H1 (cell line): ENCODE data around the gene JAKMIP2.

ENCODE experiments used
- CHD2 ChIP-seq: IDR thresholded peaks from 2 replicates; pipeline ENCODE4 v1.6.1; 2012; ENCODE audit warnings: low read length, improper control_type of control experiment
- EGR1 ChIP-seq: IDR thresholded peaks from 2 replicates; pipeline ENCODE4 v1.6.1; 2011; ENCODE audit warnings: low read depth, low read length, borderline replicate concordance
- EP300 ChIP-seq, 2 experiments: IDR thresholded peaks; 1 replicate in 1 of 2; 2 replicates in 1 of 2; pipeline ENCODE4 v1.6.1; 2011 to 2012; ENCODE audit warnings: low read depth in 2 of 2, low read length in 2 of 2, mild to moderate bottlenecking in 2 of 2, borderline replicate concordance in 1 of 2, inconsistent platforms in 1 of 2, moderate library complexity in 1 of 2
- POLR2A ChIP-seq, 2 experiments: IDR thresholded peaks; 1 replicate in 1 of 2; 2 replicates in 1 of 2; pipeline ENCODE4 v1.6.1; 2011; ENCODE audit warnings: low read depth in 2 of 2, low read length in 2 of 2, mild to moderate bottlenecking in 2 of 2; ENCODE audit errors: control extremely low read depth in 1 of 2
- SAP30 ChIP-seq: fragments of 300-600 bp; sonication (generic); IDR thresholded peaks from 2 replicates; pipeline ENCODE4 v1.7.1; 2012; ENCODE audit warnings: low read length, moderate library complexity, mild to moderate bottlenecking, inconsistent platforms; ENCODE audit not compliant: insufficient read depth, insufficient replicate concordance
- SIN3A ChIP-seq, 2 experiments: IDR thresholded peaks in 1 of 2; conservative IDR thresholded peaks in 1 of 2; 2 replicates each; pipeline ENCODE4 v1.6.1; 2011 to 2012; ENCODE audit warnings: low read length in 2 of 2, improper control_type of control experiment in 1 of 2, low read depth in 1 of 2, mild to moderate bottlenecking in 1 of 2
- SP1 ChIP-seq: IDR thresholded peaks from 2 replicates; pipeline ENCODE4 v1.6.1; 2011; ENCODE audit warnings: low read depth, low read length
- SUZ12 ChIP-seq: fragments of 200-600 bp; sonication (generic); IDR thresholded peaks from 2 replicates; pipeline ENCODE4 v1.6.1; 2012; ENCODE audit warnings: mild to moderate bottlenecking, inconsistent platforms, low read length, moderate library complexity, mixed read lengths
- TAF1 ChIP-seq: IDR thresholded peaks from 2 replicates; pipeline ENCODE4 v1.6.1; 2011; ENCODE audit warnings: mild to moderate bottlenecking, low read depth, low read length
- TF ChIP-seq, protein P1 (sequence below), 3 experiments: IDR thresholded peaks; 1 replicate in 2 of 3; 2 replicates in 1 of 3; pipeline versions ENCODE4 v1.5.1 to v1.6.1; 2011; ENCODE audit warnings: low read length in 3 of 3, mild to moderate bottlenecking in 3 of 3, inconsistent platforms in 2 of 3, low read depth in 1 of 3, moderate library complexity in 1 of 3; ENCODE audit not compliant: insufficient read depth in 1 of 3; ENCODE audit errors: control extremely low read depth in 1 of 3

DNA sequence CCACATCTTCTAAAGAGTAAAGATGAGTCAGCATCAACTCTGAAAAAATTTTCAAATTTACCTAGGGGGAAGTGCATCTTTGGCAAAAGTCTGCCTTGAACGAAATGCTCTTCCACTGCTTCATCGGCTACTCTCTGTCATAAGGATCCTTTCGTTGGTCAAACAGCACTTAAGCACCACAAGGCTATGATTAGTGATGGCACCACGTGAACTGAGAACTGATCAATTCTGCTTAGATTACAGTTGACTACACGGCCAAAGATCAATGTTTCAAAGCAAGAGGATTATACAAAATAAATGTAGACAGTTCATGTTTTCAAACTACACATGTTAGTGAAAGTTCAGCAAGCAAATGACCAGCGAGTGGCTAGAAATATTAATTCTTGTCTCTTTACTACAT lies 9.4 kb downstream of the JAKMIP2 start:
- TF ChIP-seq EGR1 (no peak), EP300 (IDR thresholded peaks at IDR 0.05; ENCODE audit: borderline replicate concordance in 1 of 2, low read depth in 2 of 2, low read length in 2 of 2) (no peak), POLR2A (IDR thresholded peaks at IDR 0.05; ENCODE audit: control extremely low read depth in 1 of 2, low read depth in 2 of 2, low read length in 2 of 2) (no peak), CHD2 (no peak), TAF1 (no peak), SUZ12 (no peak), SP1 (no peak), SAP30 (no peak), SIN3A (conservative IDR thresholded peaks at IDR 0.05 in 1 of 2, IDR thresholded peaks at IDR 0.05 in 1 of 2; ENCODE audit: low read depth in 1 of 2, low read length in 2 of 2) (no peak)
- TF ChIP-seq, protein P1, sequence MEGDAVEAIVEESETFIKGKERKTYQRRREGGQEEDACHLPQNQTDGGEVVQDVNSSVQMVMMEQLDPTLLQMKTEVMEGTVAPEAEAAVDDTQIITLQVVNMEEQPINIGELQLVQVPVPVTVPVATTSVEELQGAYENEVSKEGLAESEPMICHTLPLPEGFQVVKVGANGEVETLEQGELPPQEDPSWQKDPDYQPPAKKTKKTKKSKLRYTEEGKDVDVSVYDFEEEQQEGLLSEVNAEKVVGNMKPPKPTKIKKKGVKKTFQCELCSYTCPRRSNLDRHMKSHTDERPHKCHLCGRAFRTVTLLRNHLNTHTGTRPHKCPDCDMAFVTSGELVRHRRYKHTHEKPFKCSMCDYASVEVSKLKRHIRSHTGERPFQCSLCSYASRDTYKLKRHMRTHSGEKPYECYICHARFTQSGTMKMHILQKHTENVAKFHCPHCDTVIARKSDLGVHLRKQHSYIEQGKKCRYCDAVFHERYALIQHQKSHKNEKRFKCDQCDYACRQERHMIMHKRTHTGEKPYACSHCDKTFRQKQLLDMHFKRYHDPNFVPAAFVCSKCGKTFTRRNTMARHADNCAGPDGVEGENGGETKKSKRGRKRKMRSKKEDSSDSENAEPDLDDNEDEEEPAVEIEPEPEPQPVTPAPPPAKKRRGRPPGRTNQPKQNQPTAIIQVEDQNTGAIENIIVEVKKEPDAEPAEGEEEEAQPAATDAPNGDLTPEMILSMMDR (IDR thresholded peaks at IDR 0.05; ENCODE audit: control extremely low read depth in 1 of 3, insufficient read depth in 1 of 3, low read depth in 1 of 3, low read length in 3 of 3) = no peak
